ENCODE measurements around the gene ALDOA.

Gene ALDOA

DNA sequence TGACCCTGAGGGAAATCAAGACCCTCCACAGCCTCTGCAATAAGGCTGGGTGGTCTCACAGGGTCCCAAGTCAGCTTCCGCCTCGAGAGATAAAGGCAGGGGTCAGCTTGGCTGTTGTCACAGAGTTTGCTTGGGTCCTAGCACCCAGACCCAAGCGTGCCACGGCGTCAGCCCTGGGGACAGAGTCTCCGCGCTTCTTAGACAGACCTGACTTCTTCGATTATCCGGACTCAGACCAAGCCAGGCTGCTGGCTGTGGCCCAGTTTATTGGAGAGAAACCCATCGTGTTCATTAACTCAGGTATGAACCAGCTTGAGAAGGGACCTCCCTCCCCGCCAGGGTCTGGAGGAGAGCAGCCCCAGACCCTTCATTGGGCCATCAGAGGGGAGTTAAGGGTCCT is 42.0 kb upstream of the ALDOA start:
- TF ChIP-seq, protein P1, sequence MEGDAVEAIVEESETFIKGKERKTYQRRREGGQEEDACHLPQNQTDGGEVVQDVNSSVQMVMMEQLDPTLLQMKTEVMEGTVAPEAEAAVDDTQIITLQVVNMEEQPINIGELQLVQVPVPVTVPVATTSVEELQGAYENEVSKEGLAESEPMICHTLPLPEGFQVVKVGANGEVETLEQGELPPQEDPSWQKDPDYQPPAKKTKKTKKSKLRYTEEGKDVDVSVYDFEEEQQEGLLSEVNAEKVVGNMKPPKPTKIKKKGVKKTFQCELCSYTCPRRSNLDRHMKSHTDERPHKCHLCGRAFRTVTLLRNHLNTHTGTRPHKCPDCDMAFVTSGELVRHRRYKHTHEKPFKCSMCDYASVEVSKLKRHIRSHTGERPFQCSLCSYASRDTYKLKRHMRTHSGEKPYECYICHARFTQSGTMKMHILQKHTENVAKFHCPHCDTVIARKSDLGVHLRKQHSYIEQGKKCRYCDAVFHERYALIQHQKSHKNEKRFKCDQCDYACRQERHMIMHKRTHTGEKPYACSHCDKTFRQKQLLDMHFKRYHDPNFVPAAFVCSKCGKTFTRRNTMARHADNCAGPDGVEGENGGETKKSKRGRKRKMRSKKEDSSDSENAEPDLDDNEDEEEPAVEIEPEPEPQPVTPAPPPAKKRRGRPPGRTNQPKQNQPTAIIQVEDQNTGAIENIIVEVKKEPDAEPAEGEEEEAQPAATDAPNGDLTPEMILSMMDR (IDR thresholded peaks at IDR 0.05; ENCODE audit: control extremely low read depth, extremely low read depth, low read depth, missing control alignments), result no peak
- DNase-seq (ENCODE audit: extremely low spot score), result no peak
- ChIA-PET POLR2A (no interaction called here), CTCF (interaction anchor here (1.2 to 3.4 kb wide), 3 partner anchors 9 to 332 kb away, joined by 3 to 18 read pairs (median 4); partner anchors contain the start of gene TLCD3B)

DNA sequence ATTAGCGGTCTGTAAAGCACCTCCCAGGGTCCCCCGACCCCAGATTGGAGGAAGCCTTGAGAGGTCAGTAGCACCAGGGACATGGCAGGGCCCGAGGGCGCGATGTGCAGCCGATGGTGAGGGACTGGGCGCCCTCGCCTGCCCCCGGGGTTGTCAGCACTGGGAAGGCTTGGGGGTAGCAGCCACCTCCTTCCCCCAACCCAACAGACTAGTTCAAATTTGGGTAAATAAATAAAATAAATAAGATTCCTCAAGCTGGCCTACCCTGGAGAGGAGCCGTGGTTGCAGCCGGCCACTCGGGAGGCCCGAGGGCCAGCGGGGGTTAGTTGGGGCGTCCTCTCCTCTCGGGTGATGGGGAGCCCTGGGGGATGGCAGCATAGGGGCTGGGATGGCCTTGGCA is 41.1 kb upstream of the ALDOA start:
- DNase-seq (ENCODE audit: extremely low spot score), result no peak
- TF ChIP-seq, protein P1 (IDR thresholded peaks at IDR 0.05; ENCODE audit: control extremely low read depth, extremely low read depth, low read depth, missing control alignments), result no peak
- POLR2A ChIA-PET, result no interaction called here
- CTCF ChIA-PET, result interaction anchor here (3.4 kb wide), 1 partner anchor 8 kb away, joined by 18 read pairs; the partner anchor contains the start of gene TLCD3B

DNA sequence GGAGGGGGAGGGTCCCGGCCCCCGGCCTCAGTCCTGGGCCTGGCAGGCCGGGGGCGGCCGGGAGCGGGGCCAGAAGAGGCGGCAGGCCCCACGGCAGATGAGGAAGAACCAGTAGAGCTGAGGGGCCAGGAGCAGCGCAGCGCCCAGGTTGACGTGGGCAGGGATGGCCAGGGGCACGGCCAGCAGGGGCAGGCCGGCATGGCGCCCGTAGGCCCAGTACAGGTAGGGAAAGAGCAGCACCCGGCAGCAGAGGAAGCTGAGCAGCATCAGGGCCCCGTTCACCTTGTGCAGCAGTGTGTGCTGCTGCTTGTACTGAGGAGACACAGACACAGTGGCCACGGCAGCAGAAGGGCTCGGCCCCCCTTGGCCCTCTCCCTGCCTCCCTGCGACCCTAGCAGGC is 40.4 kb upstream of the ALDOA start:
- TF ChIP-seq, protein P1 (IDR thresholded peaks at IDR 0.05; ENCODE audit: control extremely low read depth, extremely low read depth, low read depth, missing control alignments), result no peak
- ChIA-PET POLR2A (no interaction called here), CTCF (interaction anchor here (3.4 kb wide), 1 partner anchor 7 kb away, joined by 18 read pairs; the partner anchor contains the start of gene TLCD3B)
- DNase-seq (ENCODE audit: extremely low spot score), result no peak

GRCh38 chr16:30025574-30025973 is 40.0 kb upstream of the ALDOA start:
- CTCF ChIA-PET, result no interaction called here
- POLR2A ChIA-PET, result no interaction called here
- no peak for DNase-seq (ENCODE audit: extremely low spot score)
- TF ChIP-seq, protein P1 (IDR thresholded peaks at IDR 0.05; ENCODE audit: control extremely low read depth, extremely low read depth, low read depth, missing control alignments), result no peak

- POLR2A ChIA-PET, result no interaction called here
- CTCF ChIA-PET, result interaction anchor here (0.6 kb wide), 1 partner anchor 13 kb away, joined by 3 read pairs; no protein-coding TSS in a partner anchor
- TF ChIP-seq, protein P1 (IDR thresholded peaks at IDR 0.05; ENCODE audit: control extremely low read depth, extremely low read depth, low read depth, missing control alignments), result no peak
- no peak for DNase-seq (ENCODE audit: extremely low spot score)
These were observed 39.1 kb upstream of the ALDOA start for GRCh38 chr16:30026449-30026848.

- no peak for DNase-seq (ENCODE audit: extremely low spot score)
- TF ChIP-seq, protein P1 (IDR thresholded peaks at IDR 0.05; ENCODE audit: control extremely low read depth, extremely low read depth, low read depth, missing control alignments), result no peak
- POLR2A ChIA-PET, result no interaction called here
These were observed 37.7 kb upstream of the ALDOA start for GRCh38 chr16:30027588-30028437.

More at GRCh38 chr16:30027588-30028437, 37.7 kb upstream of the ALDOA start:
- CTCF ChIA-PET, result no interaction called here
